ENCODE measurements around the gene SPPL2C. TPM values are rescaled to one million over a fixed set of nuclear protein-coding genes. Genes with fewer than 3 reads are reported as not detected.

SPPL2C gene
- total RNA-seq, 1 donor from 2014 or later, result not detected

DNA sequence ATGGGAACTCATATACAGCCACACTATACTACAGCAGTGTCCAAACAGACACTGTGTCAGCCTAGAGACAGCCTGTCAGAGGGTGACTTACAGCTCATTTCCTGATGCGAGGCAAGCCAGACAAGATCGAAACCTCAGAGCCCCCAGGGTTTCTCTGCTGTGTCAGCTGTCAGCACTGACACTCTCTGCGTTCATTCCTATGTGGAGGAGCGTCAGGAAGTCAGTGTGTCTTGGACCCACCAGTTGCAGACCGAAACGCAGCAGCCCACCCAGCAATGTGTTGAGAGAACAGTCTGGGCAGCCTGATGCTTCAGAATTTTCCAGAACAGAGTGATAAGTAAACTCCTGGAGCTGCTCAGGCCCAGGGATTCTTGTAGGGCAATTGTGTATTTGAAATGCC is 29.0 kb downstream of the SPPL2C start:
- peak overlapping the region; percentile 81 for H3K27ac Mint-ChIP-seq

DNA sequence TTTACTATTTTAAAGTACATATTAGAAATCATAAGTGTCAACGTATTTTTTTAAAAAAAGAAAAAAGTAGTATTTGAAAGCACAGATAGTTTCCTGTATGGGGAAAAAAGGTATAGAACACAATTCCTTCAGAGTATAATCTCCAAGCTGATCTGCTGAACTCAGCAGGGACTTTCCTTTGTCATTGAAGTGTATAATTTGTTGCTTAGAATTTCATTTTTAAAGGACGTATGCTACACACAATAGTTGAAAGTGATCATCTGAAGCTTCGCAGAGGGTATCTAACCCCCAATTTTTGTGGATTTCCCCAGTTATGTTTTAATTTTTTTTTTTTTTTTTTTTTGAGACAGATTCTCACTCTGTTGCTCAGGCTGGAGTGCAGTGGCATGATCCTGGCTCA is 29.5 kb downstream of the SPPL2C start:
- H2AFZ ChIP-seq (replicated peaks), result no peak overlapping the region
- no peak overlapping the region for H3K27ac Mint-ChIP-seq
- H3K4me1 ChIP-seq, result peaks cover 13% of the 10 kb centered on the region
- no peaks in the 10 kb centered on the region for H3K9me3 ChIP-seq (ENCODE audit: low read depth)
- no peaks in the 10 kb centered on the region for H3F3A ChIP-seq (ENCODE audit: low read depth)
- H3K27me3 Mint-ChIP-seq (ENCODE audit: insufficient read depth, low read depth), result peaks cover 11% of the 10 kb centered on the region
- H3K9ac ChIP-seq, result no peak overlapping the region
- no peak overlapping the region for H3K27ac ChIP-seq
- H3K4me1 Mint-ChIP-seq, result peaks cover 36% of the 10 kb centered on the region
- no peak overlapping the region for H3K4me3 ChIP-seq
- H3K36me3 ChIP-seq, result no peaks in the 10 kb centered on the region
- no peak overlapping the region for H3K4me2 ChIP-seq
- no peak for TF ChIP-seq CTCF (IDR thresholded peaks at IDR 0.05)
- no peak for TF ChIP-seq EZH2phosphoT487 (IDR thresholded peaks at IDR 0.05)
- no peak for TF ChIP-seq EZH2 (IDR thresholded peaks at IDR 0.05)
- no peaks in the 10 kb centered on the region for H3K36me3 Mint-ChIP-seq
- H3K27me3 ChIP-seq, result peaks cover 4% of the 10 kb centered on the region
- H3K9me3 Mint-ChIP-seq, result no peaks in the 10 kb centered on the region
- H3K4me3 Mint-ChIP-seq, result no peak overlapping the region
- H4K20me1 ChIP-seq (ENCODE audit: low read depth), result no peaks in the 10 kb centered on the region
- no peak for DNase-seq (ENCODE audit: low spot score)
- H3K79me2 ChIP-seq (ENCODE audit: low read depth), result no peaks in the 10 kb centered on the region

More for the DNA sequence above, 29.0 kb downstream of the SPPL2C start:
- Histone ChIP-seq H3K36me3 (no peaks in the 10 kb centered on the region), H3K4me3 (no peak overlapping the region), H3K9me3 (ENCODE audit: low read depth) (no peaks in the 10 kb centered on the region), H3K27me3 (peaks cover 4% of the 10 kb centered on the region), H4K20me1 (ENCODE audit: low read depth) (no peaks in the 10 kb centered on the region), H3K4me2 (no peak overlapping the region), H3K9ac (no peak overlapping the region), H2AFZ (replicated peaks) (no peak overlapping the region), H3K27ac (no peak overlapping the region), H3K4me1 (peaks cover 13% of the 10 kb centered on the region), H3F3A (ENCODE audit: low read depth) (no peaks in the 10 kb centered on the region), H3K79me2 (ENCODE audit: low read depth) (no peaks in the 10 kb centered on the region)
- H3K9me3 Mint-ChIP-seq, result no peaks in the 10 kb centered on the region
- DNase-seq (ENCODE audit: low spot score), result peak; percentile 12
- H3K36me3 Mint-ChIP-seq, result no peaks in the 10 kb centered on the region
- TF ChIP-seq CTCF (IDR thresholded peaks at IDR 0.05) (no peak), EZH2 (IDR thresholded peaks at IDR 0.05) (no peak), EZH2phosphoT487 (IDR thresholded peaks at IDR 0.05) (no peak)
- peaks cover 11% of the 10 kb centered on the region for H3K27me3 Mint-ChIP-seq (ENCODE audit: insufficient read depth, low read depth)
- no peak overlapping the region for H3K4me3 Mint-ChIP-seq
- peaks cover 36% of the 10 kb centered on the region for H3K4me1 Mint-ChIP-seq

- no peak overlapping the region for H2AFZ ChIP-seq (replicated peaks)
- H3K27me3 ChIP-seq, result peaks cover 4% of the 10 kb centered on the region
- no peaks in the 10 kb centered on the region for H3K36me3 ChIP-seq
- Mint-ChIP-seq H3K36me3 (no peaks in the 10 kb centered on the region), H3K27ac (no peak overlapping the region), H3K27me3 (ENCODE audit: insufficient read depth, low read depth) (peaks cover 10% of the 10 kb centered on the region), H3K4me1 (peaks cover 15% of the 10 kb centered on the region), H3K9me3 (no peaks in the 10 kb centered on the region), H3K4me3 (no peak overlapping the region)
- TF ChIP-seq EZH2 (IDR thresholded peaks at IDR 0.05), result no peak
- TF ChIP-seq CTCF (IDR thresholded peaks at IDR 0.05), result no peak
- no peak for TF ChIP-seq EZH2phosphoT487 (IDR thresholded peaks at IDR 0.05)
- no peaks in the 10 kb centered on the region for H3F3A ChIP-seq (ENCODE audit: low read depth)
- no peaks in the 10 kb centered on the region for H3K79me2 ChIP-seq (ENCODE audit: low read depth)
- no peak overlapping the region for H3K4me2 ChIP-seq
- H3K9ac ChIP-seq, result no peak overlapping the region
- H3K4me1 ChIP-seq, result no peaks in the 10 kb centered on the region
- no peak for DNase-seq (ENCODE audit: low spot score)
- no peaks in the 10 kb centered on the region for H4K20me1 ChIP-seq (ENCODE audit: low read depth)
- H3K9me3 ChIP-seq (ENCODE audit: low read depth), result no peaks in the 10 kb centered on the region
- no peak overlapping the region for H3K27ac ChIP-seq
- H3K4me3 ChIP-seq, result no peak overlapping the region
Measured at GRCh38 chr17:45876539-45876938, 31.9 kb downstream of the SPPL2C start.
